Mucosa of descending colon (tissue), 3 donors: ENCODE results near the gene CAPZB. TPM values are rescaled to one million over a fixed set of nuclear protein-coding genes. Genes with fewer than 3 reads are reported as not detected.

Experiments used
- ATAC-seq: fragments of 200-7000 bp; cut with Tn5 transposase; one replicate; pipeline ENCODE4 v1.9.1; 2020; ENCODE audit warnings: mild to moderate bottlenecking, moderate library complexity
- DNase-seq, 3 donors: peaks; one replicate each; pipeline ENCODE4 v3.0.0-alpha.2; 2020
- H3K36me3 ChIP-seq: fragments of 200-600 bp; one replicate; pipeline ENCODE4 v1.8.0; 2021; ENCODE audit warnings: low read depth, mild to moderate bottlenecking
- H3K4me1 ChIP-seq: fragments of 200-600 bp; one replicate; pipeline ENCODE4 v1.8.0; 2021; ENCODE audit warnings: low read depth, mild to moderate bottlenecking
- H3K4me3 ChIP-seq: fragments of 200-600 bp; one replicate; pipeline ENCODE4 v1.8.0; 2021; ENCODE audit warnings: mild to moderate bottlenecking
- H3K9me3 ChIP-seq: fragments of 200-600 bp; one replicate; pipeline ENCODE4 v1.8.0; 2021; ENCODE audit warnings: mild to moderate bottlenecking
- intact Hi-C, 2 donors: fragments of 100-400 bp; cut with DNase I in 1 of 2; cut with micrococcal nuclease in 1 of 2; formaldehyde crosslinking; loops; one replicate each; pipeline versions ENCODE4 v1.11.0 to v1.11.1; 2022; cut with DNase I, micrococcal nuclease
- total RNA-seq, 3 donors: library from RNA; stranded (reverse); fragmentation: NEBNext Ultra II Directional in 2 of 3; extraction: Animal tissue kit (Norgen Biotek cat#: 25700) in 2 of 3; gene quantifications; one replicate each; pipeline versions ENCODE4 v1.2.1 to v1.2.4, GENCODE V29; 2021 to 2023
- TF ChIP-seq, protein P1 (sequence below): fragments of 200-600 bp; IDR thresholded peaks from one replicate; pipeline ENCODE4 v1.8.0; 2022; ENCODE audit warnings: antibody characterized with exemption, mild to moderate bottlenecking
- donor health status: DM: no; HTN: no; CAD: no; lungs with moderate emphysema.
- donor health status: DM: no; HTN: no; CAD: no.
- donor health status: DM: no; HTN: yes; CAD: no.

CAPZB gene
- total RNA-seq, 3 donors from 2014 or later: 346 to 393 (median 381) TPM

DNA sequence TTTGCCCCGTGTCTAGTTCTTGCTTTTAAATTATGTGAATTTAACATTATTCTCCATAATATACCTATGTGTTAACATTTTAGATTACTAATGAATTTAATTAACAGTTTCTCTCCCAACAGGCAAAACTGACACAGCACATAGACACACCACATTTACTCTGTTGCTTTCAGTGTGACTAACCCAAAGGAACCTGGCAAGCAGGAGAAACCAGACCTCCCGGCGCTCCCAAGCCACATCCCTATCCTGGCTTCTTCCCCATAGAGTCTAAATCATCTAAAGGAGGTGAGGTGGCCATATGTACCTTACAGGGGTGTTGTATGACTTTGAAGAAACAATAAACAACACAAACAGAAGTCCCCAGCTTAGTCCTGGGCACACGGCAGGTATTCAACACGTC lies 69.2 kb downstream of the CAPZB start:
- H3K9me3 ChIP-seq: no peaks in the 10 kb centered on the region
- H3K4me1 ChIP-seq: peaks cover 10% of the 10 kb centered on the region
- DNase-seq: no peak
- TF ChIP-seq, protein P1, sequence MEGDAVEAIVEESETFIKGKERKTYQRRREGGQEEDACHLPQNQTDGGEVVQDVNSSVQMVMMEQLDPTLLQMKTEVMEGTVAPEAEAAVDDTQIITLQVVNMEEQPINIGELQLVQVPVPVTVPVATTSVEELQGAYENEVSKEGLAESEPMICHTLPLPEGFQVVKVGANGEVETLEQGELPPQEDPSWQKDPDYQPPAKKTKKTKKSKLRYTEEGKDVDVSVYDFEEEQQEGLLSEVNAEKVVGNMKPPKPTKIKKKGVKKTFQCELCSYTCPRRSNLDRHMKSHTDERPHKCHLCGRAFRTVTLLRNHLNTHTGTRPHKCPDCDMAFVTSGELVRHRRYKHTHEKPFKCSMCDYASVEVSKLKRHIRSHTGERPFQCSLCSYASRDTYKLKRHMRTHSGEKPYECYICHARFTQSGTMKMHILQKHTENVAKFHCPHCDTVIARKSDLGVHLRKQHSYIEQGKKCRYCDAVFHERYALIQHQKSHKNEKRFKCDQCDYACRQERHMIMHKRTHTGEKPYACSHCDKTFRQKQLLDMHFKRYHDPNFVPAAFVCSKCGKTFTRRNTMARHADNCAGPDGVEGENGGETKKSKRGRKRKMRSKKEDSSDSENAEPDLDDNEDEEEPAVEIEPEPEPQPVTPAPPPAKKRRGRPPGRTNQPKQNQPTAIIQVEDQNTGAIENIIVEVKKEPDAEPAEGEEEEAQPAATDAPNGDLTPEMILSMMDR: no peak
- H3K36me3 ChIP-seq: no peaks in the 10 kb centered on the region
- H3K4me3 ChIP-seq: no peak overlapping the region
- no peak for ATAC-seq
- intact Hi-C loops: no loop called here

- no peaks in the 10 kb centered on the region for H3K36me3 ChIP-seq
- no peak overlapping the region for H3K4me3 ChIP-seq
- no peaks in the 10 kb centered on the region for H3K9me3 ChIP-seq
- peaks cover 10% of the 10 kb centered on the region for H3K4me1 ChIP-seq
- ATAC-seq (peak; percentile 36), DNase-seq (no peak)
- TF ChIP-seq, protein P1: no peak
- intact Hi-C loops: no loop called here
These were observed 70.7 kb downstream of the CAPZB start for GRCh38 chr1:19414515-19415121.

DNA sequence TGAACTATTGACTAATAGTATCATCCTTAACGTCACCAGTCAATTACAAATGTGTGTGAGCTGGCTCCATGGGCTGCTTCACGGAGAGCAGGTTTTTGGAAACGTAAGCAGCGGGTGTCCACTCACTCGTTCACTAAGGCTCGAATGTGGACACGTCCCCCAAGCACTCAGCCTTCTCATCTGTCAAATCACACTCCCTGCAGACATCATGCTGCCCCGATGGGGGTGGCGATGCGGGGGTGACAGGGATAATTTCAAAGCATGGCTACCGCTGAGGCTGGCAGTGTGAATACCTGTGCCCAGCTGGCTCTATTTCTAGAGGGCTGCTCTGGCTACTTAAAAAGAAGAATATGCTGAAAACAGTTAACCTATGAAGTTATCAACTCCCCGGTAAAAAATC lies 71.3 kb downstream of the CAPZB start:
- ATAC-seq (no peak), DNase-seq (no peak)
- intact Hi-C loops: no loop called here
- Histone ChIP-seq H3K36me3 (no peaks in the 10 kb centered on the region), H3K4me3 (no peak overlapping the region), H3K9me3 (no peaks in the 10 kb centered on the region), H3K4me1 (peaks cover 10% of the 10 kb centered on the region)
- TF ChIP-seq, protein P1: no peak

GRCh38 chr1:19412654-19413053 lies 72.7 kb downstream of the CAPZB start:
- TF ChIP-seq, protein P1: no peak
- no peak overlapping the region for H3K4me3 ChIP-seq
- H3K4me1 ChIP-seq: peaks cover 7% of the 10 kb centered on the region
- DNase-seq: no peak
- no peaks in the 10 kb centered on the region for H3K9me3 ChIP-seq
- H3K36me3 ChIP-seq: no peaks in the 10 kb centered on the region
- intact Hi-C loops: no loop called here
- ATAC-seq: peak; percentile 74

DNA sequence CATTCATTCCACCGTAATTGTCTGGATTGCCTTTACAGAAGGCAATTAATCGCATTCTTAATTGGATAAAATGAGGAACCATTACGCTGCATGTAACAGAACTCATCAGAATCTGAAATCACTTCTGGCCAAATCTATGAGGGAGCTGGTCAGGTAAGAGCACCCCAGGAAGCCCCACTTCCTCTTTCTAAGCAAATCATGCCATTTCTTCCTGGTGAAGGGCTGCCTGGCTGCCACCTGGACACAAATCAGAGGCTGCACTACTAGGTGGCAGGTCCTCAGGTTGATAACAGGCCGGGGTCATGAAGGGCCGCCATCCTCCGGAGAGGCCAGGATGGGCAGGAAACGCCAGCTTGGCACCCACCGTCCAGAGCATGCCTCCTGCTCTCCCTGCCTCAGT lies 73.7 kb downstream of the CAPZB start:
- H3K36me3 ChIP-seq: no peaks in the 10 kb centered on the region
- no peaks in the 10 kb centered on the region for H3K9me3 ChIP-seq
- peak; percentile 26 for ATAC-seq
- H3K4me3 ChIP-seq: no peak overlapping the region
- intact Hi-C loops: no loop called here
- TF ChIP-seq, protein P1: no peak
- DNase-seq: no peak
- H3K4me1 ChIP-seq: peaks cover 7% of the 10 kb centered on the region

DNA sequence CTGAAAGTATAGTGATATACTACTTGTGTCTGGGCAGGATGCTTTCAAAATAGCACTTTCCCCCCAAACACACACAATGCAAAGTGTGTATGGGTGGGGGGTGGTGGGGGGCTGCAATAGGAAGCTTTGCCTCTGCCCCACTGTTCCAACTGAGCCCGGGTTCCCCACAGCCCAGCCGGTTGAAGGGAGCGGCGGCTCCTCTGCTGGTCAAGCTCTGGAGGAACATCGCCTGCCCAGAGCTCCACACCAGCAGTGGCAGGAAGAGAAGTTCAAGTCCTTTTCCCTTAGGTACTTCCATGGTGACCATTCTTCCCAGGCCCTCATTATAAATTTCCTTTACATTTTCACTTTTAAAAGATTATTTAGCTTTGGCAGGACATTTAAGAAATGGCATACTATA lies 74.9 kb downstream of the CAPZB start:
- no peak for ATAC-seq
- Histone ChIP-seq H3K36me3 (no peaks in the 10 kb centered on the region), H3K4me3 (no peak overlapping the region), H3K4me1 (peaks cover 6% of the 10 kb centered on the region), H3K9me3 (no peaks in the 10 kb centered on the region)
- intact Hi-C loops: no loop called here
- TF ChIP-seq, protein P1: no peak
- DNase-seq: no peak
